Suprapubic skin (tissue), 4 donors: ENCODE data around the gene XPOT.

ENCODE experiments used
- CTCF ChIP-seq, 2 donors: fragments of 200-600 bp in 1 of 2; fragments of 450-650 bp in 1 of 2; sonication (generic) in 1 of 2; IDR thresholded peaks; one replicate each; pipeline ENCODE4 v1.5.1; 2016 to 2019; ENCODE audit warnings: antibody characterized with exemption in 2 of 2, mild to moderate bottlenecking in 1 of 2, moderate library complexity in 1 of 2
- EP300 ChIP-seq: sonication (generic); formaldehyde crosslinking; IDR thresholded peaks from one replicate; pipeline ENCODE4 v1.6.1; 2017; ENCODE audit warnings: antibody characterized with exemption
- POLR2A ChIP-seq, 2 donors: fragments of 450-650 bp; IDR thresholded peaks; one replicate each; pipeline ENCODE4 v1.6.1; 2017; ENCODE audit warnings: antibody characterized with exemption in 2 of 2, mild to moderate bottlenecking in 2 of 2, moderate library complexity in 2 of 2
- POLR2AphosphoS5 ChIP-seq, 3 donors: sonication (generic); formaldehyde crosslinking; IDR thresholded peaks; one replicate each; pipeline ENCODE4 v1.6.1; 2017; ENCODE audit warnings: antibody characterized with exemption in 3 of 3

GRCh38 chr12:64456119-64456518 is 51.9 kb downstream of the XPOT start:
- TF ChIP-seq CTCF (IDR thresholded peaks at IDR 0.05) (no peak), POLR2A (IDR thresholded peaks at IDR 0.05) (no peak), EP300 (no peak), POLR2AphosphoS5 (IDR thresholded peaks at IDR 0.05) (no peak)
